Activated T-cell treated with anti-CD3 and anti-CD28 coated beads, Interleukin-2, amount 50 U/mL, for 72 hours (primary cell): ENCODE data around the gene NDUFAF4. TPM values are rescaled to one million over a fixed set of nuclear protein-coding genes. Genes with fewer than 3 reads are reported as not detected.

ENCODE experiments used
- ATAC-seq, 2 donors: fragments of 150-1000 bp; cut with Tn5 transposase; replicated peaks in 1 of 2; 2 replicates each; pipeline ENCODE4 v1.10.0; 2021; ENCODE audit warnings: moderate library complexity in 2 of 2, mild to moderate bottlenecking in 1 of 2
- DNase-seq, 2 donors: peaks; one replicate each; pipeline ENCODE4 v3.0.0; 2021 to 2022; ENCODE audit warnings: mixed read lengths in 1 of 2
- H3K27ac Mint-ChIP-seq: one replicate; pipeline ENCODE4 v1.8.0; 2022; ENCODE audit warnings: mild to moderate bottlenecking, moderate library complexity, mixed read lengths
- H3K27me3 Mint-ChIP-seq: one replicate; pipeline ENCODE4 v1.8.0; 2022; ENCODE audit warnings: low read depth, mixed read lengths
- H3K36me3 Mint-ChIP-seq, 2 donors: one replicate each; pipeline ENCODE4 v1.8.0; 2022; ENCODE audit warnings: mixed read lengths in 2 of 2, mild to moderate bottlenecking in 1 of 2; ENCODE audit not compliant: insufficient read depth in 2 of 2
- H3K4me1 Mint-ChIP-seq: one replicate; pipeline ENCODE4 v1.8.0; 2022; ENCODE audit warnings: low read depth, mixed read lengths
- H3K4me3 Mint-ChIP-seq, 2 donors: one replicate each; pipeline ENCODE4 v1.8.0; 2022; ENCODE audit warnings: mild to moderate bottlenecking in 2 of 2, mixed read lengths in 2 of 2, moderate library complexity in 2 of 2
- H3K9me3 Mint-ChIP-seq, 2 donors: one replicate each; pipeline ENCODE4 v1.8.0; 2022; ENCODE audit warnings: mixed read lengths in 2 of 2
- total RNA-seq, 2 donors: library from RNA; stranded (reverse); gene quantifications; one replicate each; pipeline ENCODE4 v1.2.3, GENCODE V29; 2022

Gene NDUFAF4
- total RNA-seq: 10 to 100 TPM; 53.9 to 63.5 TPM

DNA sequence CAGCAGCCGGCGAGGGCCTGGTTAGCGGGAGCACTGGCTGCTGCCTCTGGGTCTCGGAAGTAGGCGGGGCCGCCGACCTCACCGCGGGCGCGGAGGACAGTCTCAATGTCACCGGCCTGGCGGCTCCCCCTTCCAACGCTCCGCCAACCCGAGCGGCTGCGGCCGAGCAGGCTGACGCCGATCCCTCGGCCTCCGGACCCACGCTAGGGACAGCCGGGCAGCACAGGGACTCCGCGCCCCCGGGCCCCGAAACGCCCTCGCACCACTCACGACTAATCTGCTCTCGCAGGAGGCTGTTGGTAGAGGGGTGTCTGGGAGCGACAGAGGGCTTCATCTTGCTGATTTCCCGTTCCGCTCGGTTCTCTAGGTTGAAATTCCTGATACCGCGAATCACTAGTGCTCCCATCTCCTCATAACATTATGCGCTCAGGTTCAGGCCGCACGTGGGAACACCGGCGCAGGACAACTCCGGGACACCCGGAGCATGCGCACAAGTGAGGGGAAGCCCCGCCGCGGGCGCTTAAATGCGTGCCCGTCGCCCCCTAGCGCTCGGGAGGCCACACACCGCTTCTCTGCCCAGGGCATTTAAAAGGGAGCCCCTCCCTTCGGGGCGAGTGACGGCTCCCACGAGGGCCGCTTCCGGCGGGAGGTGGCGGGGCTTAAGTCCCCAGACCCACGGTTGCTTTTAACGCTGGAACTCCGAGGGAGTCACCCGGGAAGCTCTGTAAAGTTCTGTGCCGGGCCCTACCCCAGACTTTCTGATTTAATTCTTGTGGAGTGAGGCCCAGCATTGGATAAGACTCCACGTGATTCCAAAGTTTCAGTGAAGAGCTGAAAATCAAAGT, at the start of gene NDUFAF4:
Gene NDUFAF4, minus strand, starts transcription at position 496 of the 845 bp plus-strand sequence. Its CDS starts 90 bp downstream, at position 406.
- no peaks in the 10 kb centered on the region for H3K9me3 Mint-ChIP-seq
- H3K4me3 Mint-ChIP-seq: peak within 1 kb of the TSS; percentile 94 to 96
- peaks cover 10% of the 10 kb centered on the region for H3K27me3 Mint-ChIP-seq
- peak within 1 kb of the TSS; percentile 98 for H3K27ac Mint-ChIP-seq
- DNase-seq (peak; percentile 95 to 97), ATAC-seq (peak; percentile 91 to 92)
- peaks cover 28% of the 10 kb centered on the region for H3K4me1 Mint-ChIP-seq
- H3K36me3 Mint-ChIP-seq: peaks cover 5 to 11% of the 10 kb centered on the region in 2 donors

DNA sequence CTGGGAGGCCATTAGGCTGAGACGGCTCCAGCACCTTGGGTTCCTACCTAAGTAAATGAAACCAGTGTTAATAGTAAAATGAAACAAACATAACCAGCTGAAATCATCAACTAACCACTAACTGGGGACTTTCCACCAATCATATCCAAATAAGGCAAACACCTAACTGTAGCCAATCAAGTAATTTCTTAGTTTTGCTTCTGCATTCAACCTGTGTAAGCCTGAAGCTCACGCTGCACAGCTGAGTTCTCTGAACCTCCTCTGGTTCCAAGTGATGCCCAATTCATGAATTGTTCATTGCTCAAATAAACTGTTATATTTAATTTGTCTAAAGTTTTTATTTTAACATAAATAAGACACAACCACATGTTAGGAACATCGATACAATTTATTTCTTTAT, 49.4 kb upstream of the NDUFAF4 start:
- no peaks in the 10 kb centered on the region for H3K36me3 Mint-ChIP-seq
- peak overlapping the region; percentile 17 to 59 for H3K4me3 Mint-ChIP-seq
- H3K27ac Mint-ChIP-seq: peak overlapping the region; percentile 91
- H3K9me3 Mint-ChIP-seq: no peaks in the 10 kb centered on the region
- ATAC-seq (peak; percentile 96 to 98), DNase-seq (peak; percentile 5 to 8)
- peaks cover 13% of the 10 kb centered on the region for H3K4me1 Mint-ChIP-seq
- H3K27me3 Mint-ChIP-seq: no peaks in the 10 kb centered on the region

DNA sequence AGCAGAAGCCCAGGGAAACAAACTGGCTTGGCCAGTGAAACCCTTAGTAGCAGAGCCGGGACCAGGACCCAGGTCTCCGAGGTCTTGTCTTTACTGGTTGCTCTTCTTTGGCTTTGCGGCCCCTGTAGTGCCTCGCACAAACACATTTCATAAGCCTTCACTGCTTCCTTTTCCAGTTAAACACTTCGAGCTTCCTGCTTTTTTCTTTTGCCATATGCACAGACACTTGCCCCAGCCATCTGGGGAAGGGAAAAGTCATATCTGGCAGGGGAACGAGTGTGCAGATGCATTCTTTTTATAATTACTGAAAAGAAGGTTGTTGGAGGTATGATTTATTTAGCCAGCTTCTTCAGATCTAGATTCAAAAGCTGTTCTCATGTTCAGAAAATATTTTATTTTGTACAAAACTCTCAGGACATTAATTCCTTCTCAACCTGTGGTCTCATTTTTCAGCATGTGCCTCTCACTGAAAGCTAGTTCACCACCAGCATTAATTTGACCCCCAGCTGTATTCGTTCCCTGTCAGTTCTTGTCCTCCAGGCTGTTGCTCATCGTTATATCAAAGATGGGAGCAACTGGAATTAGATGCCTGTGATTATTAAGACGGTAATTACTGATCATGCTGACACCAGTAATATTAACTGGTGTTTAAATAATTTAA, 46.0 kb upstream of the NDUFAF4 start:
- Mint-ChIP-seq H3K36me3 (peaks cover 0 to 1% of the 10 kb centered on the region in 2 donors), H3K9me3 (no peaks in the 10 kb centered on the region), H3K4me3 (no peak overlapping the region), H3K27me3 (no peaks in the 10 kb centered on the region), H3K4me1 (peaks cover 30% of the 10 kb centered on the region), H3K27ac (no peak overlapping the region)
- no peak for DNase-seq
- no peak for ATAC-seq

DNA sequence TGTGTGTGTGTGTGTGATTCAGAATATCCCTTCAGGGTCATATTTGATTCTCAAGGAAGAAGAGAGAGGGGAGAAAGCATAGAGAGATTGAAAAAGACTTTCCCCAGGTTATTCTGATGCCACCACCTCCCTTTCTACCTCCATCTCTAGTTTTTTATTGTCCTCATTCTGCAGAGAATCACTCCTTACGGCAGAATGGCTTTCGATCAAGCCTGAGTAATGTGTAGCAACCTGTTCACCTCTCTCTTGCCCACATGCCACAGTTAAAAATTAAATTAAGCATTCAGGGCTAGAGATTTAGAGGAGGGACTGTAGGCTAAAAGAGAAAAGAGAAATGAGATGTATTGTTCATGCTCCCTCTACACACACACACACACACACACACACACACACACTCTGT, 45.0 kb upstream of the NDUFAF4 start:
- Mint-ChIP-seq H3K27ac (no peak overlapping the region), H3K9me3 (no peaks in the 10 kb centered on the region), H3K4me3 (no peak overlapping the region), H3K27me3 (no peaks in the 10 kb centered on the region), H3K4me1 (peaks cover 30% of the 10 kb centered on the region), H3K36me3 (peaks cover 0 to 1% of the 10 kb centered on the region in 2 donors)
- no peak for ATAC-seq
- DNase-seq: no peak

DNA sequence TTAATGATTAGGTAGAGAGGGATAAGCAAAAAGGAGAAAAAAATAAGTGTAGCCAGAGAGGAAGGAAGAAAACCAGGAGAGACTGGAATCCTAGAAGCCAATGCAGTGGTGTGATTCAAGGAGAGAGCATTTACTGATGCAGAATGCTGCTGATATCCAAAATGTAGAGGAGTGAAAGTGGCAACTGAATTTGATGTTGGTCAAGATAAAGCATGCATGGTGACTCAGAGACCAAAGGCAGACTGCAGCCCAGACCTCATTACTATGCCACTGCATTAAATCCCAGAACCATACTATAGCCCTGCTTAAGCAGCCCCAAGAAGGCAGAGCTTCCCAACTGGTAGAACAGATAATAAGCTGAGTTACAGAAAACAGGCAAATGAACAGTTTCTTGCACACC, 42.6 kb upstream of the NDUFAF4 start:
- Mint-ChIP-seq H3K4me3 (no peak overlapping the region), H3K9me3 (no peaks in the 10 kb centered on the region), H3K27me3 (no peaks in the 10 kb centered on the region), H3K4me1 (peaks cover 17% of the 10 kb centered on the region), H3K36me3 (peaks cover 0 to 1% of the 10 kb centered on the region in 2 donors), H3K27ac (no peak overlapping the region)
- no peak for DNase-seq
- peak; percentile 33 to 48 for ATAC-seq

DNA sequence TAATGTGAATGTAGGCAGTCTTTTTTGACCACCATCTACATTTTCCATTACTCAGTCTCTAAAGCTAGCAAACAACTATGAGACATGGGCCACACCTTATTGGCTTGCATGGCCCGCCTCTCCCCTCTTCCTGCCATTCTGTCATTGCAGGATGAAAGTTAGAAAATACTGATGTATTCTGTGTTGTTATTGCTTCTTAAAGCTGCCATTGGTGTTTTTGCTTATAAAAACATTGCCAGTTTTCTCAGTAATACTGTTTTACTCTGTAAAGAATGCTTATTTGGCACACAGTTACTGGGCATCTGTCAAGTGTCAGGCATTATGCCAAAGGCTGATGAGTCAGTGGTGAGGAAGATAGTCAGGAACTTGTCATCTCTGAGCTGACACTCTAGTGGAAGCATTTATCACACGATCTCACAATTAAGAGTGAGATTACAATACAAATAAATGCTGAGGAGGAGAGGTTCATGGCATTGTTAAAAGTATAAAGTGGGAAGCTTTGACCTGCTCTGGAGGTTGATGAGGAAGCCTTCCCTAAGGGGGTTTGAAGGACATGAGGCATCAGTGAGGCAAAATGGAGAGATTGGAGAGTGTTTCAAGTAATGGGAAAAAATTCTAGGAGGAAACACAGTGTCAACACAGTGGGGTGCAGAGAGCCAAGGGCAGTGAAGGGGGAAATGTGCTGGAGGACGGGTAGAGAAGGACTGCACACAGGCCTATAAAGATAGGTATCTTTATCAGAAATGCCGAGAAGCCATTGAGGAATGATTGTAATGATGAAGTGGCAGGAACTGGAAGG, 41.5 kb upstream of the NDUFAF4 start:
- Mint-ChIP-seq H3K27ac (peak overlapping the region; percentile 22), H3K9me3 (no peaks in the 10 kb centered on the region), H3K4me3 (peak overlapping the region; percentile 13 to 57), H3K36me3 (peaks cover 0 to 1% of the 10 kb centered on the region in 2 donors), H3K4me1 (peaks cover 17% of the 10 kb centered on the region), H3K27me3 (no peaks in the 10 kb centered on the region)
- peak; percentile 90 to 95 for ATAC-seq
- peak; percentile 52 to 59 for DNase-seq

DNA sequence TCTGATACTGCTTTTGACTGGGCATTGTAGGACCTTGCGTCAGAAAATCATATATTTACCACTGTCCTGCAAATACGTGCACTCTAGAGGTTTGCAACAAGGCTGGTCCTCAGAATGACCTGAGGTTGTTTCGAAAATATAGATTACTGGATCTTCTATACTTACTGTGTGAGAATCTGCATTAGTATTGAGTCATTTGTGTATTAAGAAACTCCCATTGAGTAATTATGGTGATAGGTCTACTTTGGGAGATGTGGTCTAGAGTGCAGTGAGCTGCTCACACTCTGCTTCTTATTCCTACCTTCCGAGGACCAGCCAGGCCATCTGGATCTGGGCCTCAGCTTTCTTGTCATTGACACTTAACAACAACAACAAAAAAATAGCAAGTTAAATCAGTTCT, 36.4 kb upstream of the NDUFAF4 start:
- Mint-ChIP-seq H3K36me3 (no peaks in the 10 kb centered on the region), H3K27ac (no peak overlapping the region), H3K27me3 (no peaks in the 10 kb centered on the region), H3K9me3 (no peaks in the 10 kb centered on the region), H3K4me3 (no peak overlapping the region), H3K4me1 (peaks cover 9% of the 10 kb centered on the region)
- ATAC-seq (no peak), DNase-seq (no peak)

DNA sequence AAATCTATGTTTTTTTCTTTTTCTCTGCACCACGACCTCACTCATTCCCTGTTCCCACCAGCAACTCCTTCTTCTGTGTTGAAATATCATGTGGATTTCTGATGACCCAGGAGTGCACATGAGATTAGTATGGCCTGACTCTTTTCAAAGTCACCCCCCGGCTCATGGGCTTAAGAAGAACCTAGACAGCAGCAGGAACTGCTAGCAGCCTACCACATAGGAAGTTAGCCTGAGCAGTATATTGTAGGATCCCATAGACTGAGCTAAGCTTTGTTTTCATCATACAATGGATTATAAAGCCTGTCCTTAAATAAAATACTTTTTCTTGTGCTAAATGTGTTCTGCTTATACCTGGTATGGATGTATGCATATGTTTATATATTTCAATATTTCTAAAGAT, 33.5 kb upstream of the NDUFAF4 start:
- ATAC-seq (no peak), DNase-seq (no peak)
- no peak overlapping the region for H3K27ac Mint-ChIP-seq
- H3K27me3 Mint-ChIP-seq: no peaks in the 10 kb centered on the region
- H3K9me3 Mint-ChIP-seq: no peaks in the 10 kb centered on the region
- H3K36me3 Mint-ChIP-seq: no peaks in the 10 kb centered on the region
- H3K4me1 Mint-ChIP-seq: peaks cover 9% of the 10 kb centered on the region
- no peak overlapping the region for H3K4me3 Mint-ChIP-seq

DNA sequence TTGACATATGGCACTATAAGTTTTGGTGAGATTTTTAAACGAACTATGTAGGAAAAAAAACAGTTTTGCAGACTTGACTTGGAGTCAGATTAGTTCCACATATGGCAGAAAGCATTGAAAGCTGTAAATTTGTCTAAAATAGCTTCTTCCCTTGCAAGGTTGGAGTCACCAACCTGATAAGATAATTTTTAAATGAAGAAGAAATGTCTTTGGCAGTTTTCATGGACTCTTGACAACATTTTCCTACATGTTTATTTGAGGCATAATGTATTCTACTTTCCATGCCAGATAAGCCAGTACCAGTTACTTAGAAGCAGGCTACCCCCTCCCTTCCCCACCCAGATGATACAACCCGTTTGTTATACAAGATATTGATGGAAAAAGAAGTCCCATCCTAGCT, 32.0 kb upstream of the NDUFAF4 start:
- Mint-ChIP-seq H3K4me3 (no peak overlapping the region), H3K27ac (no peak overlapping the region), H3K36me3 (no peaks in the 10 kb centered on the region), H3K27me3 (no peaks in the 10 kb centered on the region), H3K9me3 (no peaks in the 10 kb centered on the region), H3K4me1 (peaks cover 20% of the 10 kb centered on the region)
- DNase-seq: no peak
- ATAC-seq: no peak

DNA sequence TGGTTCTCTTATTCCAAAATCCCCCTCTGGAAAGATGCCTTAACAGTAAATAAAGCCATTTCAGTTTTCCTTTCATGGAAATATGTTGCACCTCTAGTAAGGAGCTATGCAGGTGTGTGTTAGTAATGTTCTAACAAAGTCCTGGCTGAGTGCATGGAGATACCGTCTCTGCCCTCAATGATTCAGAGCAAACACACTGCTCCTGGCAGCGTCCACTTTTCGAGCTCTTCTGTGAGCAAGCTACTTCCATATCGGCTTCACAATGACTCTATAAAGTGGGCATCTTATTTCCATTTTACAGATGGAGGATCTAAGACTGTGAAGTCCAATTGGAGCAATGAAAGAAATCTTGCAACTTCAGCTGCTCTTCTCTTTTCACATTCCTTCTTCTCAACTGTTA, 30.0 kb upstream of the NDUFAF4 start:
- Mint-ChIP-seq H3K27ac (no peak overlapping the region), H3K36me3 (no peaks in the 10 kb centered on the region), H3K27me3 (no peaks in the 10 kb centered on the region), H3K4me1 (peaks cover 30% of the 10 kb centered on the region), H3K4me3 (no peak overlapping the region), H3K9me3 (no peaks in the 10 kb centered on the region)
- DNase-seq: no peak
- ATAC-seq: no peak

DNA sequence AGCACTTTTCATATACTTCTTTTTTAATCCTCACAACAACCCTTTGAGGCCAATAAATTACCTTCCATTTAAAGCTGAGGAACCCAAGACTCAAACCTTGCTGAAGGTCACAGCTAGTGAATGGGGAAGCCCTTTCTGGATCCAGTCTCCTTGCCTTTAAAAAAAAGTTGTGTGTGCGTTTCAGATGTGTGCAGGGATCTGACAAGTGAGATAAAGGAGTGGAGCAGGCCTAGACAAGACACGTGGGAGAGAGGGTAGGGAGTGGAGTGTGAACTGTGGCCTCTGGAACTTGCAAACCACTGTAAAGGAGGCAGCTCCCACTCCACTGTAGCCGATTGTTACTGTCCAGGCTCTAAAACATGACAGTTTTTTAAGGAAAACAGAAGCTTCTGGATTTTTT, 28.7 kb upstream of the NDUFAF4 start:
- DNase-seq (no peak), ATAC-seq (no peak)
- Mint-ChIP-seq H3K4me1 (peaks cover 42% of the 10 kb centered on the region), H3K27ac (peak overlapping the region; percentile 34), H3K36me3 (no peaks in the 10 kb centered on the region), H3K4me3 (peak overlapping the region in 1 of 2 donors; percentile 98), H3K27me3 (no peaks in the 10 kb centered on the region), H3K9me3 (no peaks in the 10 kb centered on the region)

DNA sequence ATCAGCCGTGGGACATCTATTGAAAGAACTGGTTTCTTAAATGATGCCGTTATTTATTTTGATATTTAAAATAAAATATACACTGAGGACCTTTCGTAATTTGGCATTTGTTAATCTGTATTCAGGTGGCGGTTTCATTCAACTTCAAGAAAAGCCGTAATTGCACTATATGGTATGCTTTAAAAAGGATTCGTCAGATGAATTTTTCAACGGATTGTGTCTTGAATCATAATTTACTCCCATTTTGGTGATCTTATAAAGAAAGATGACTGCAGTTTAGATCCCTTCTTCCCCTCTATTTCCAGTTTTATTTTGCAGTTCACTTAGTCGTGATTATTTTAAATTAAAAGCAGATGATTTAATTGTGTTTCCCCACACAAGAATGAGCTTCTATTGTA, 27.6 kb upstream of the NDUFAF4 start:
- H3K9me3 Mint-ChIP-seq: no peaks in the 10 kb centered on the region
- no peak for ATAC-seq
- H3K27ac Mint-ChIP-seq: peak overlapping the region; percentile 81
- peaks cover 53% of the 10 kb centered on the region for H3K4me1 Mint-ChIP-seq
- H3K4me3 Mint-ChIP-seq: peak overlapping the region; percentile 96 to 98
- peaks cover 9% of the 10 kb centered on the region for H3K27me3 Mint-ChIP-seq
- DNase-seq: no peak
- H3K36me3 Mint-ChIP-seq: no peaks in the 10 kb centered on the region
